Adipocyte (in vitro differentiated cells): ENCODE measurements around the gene OR52I2.

Experiments used
- DNase-seq: peaks from one replicate; pipeline ENCODE4 v3.0.0-alpha.2; 2015; ENCODE audit warnings: low read depth
- H3K27me3 ChIP-seq: replicated peaks from 2 replicates; pipeline ENCODE4 v1.7.0; 2013; ENCODE audit warnings: mild to moderate bottlenecking, low read length, moderate library complexity; ENCODE audit not compliant: control insufficient read depth, insufficient read depth
- H3K36me3 ChIP-seq: 2 replicates; pipeline ENCODE4 v1.7.0; 2013; ENCODE audit warnings: low read length, mild to moderate bottlenecking, moderate library complexity; ENCODE audit not compliant: control insufficient read depth, insufficient read depth, severe bottlenecking
- H3K4me1 ChIP-seq: 2 replicates; pipeline ENCODE4 v1.7.0; 2013; ENCODE audit warnings: mild to moderate bottlenecking, low read length, moderate library complexity; ENCODE audit not compliant: control insufficient read depth, insufficient read depth
- H3K4me3 ChIP-seq: 2 replicates; pipeline ENCODE4 v1.7.0; 2013; ENCODE audit warnings: mild to moderate bottlenecking, low read length, moderate library complexity
- H3K9ac ChIP-seq: 2 replicates; pipeline ENCODE4 v1.7.0; 2013; ENCODE audit warnings: mild to moderate bottlenecking, low read length, moderate library complexity
- H3K9me3 ChIP-seq: 2 replicates; pipeline ENCODE4 v1.7.0; 2013; ENCODE audit warnings: mild to moderate bottlenecking, low read length, moderate library complexity; ENCODE audit not compliant: control insufficient read depth

OR52I2 gene

GRCh38 chr11:4581443-4581842, at the start of gene OR52I2:
Gene OR52I2 (plus strand): TSS chr11:4581743.
- Histone ChIP-seq H3K27me3 (peaks cover 24% of the 10 kb centered on the region), H3K4me3 (no peak within 1 kb of the TSS), H3K9me3 (no peaks in the 10 kb centered on the region), H3K36me3 (no peaks in the 10 kb centered on the region), H3K4me1 (no peaks in the 10 kb centered on the region), H3K9ac (no peak within 1 kb of the TSS)
- no peak for DNase-seq

GRCh38 chr11:4539603-4540219, 41.8 kb upstream of the OR52I2 start:
- DNase-seq, result peak; percentile 61
- no peaks in the 10 kb centered on the region for H3K36me3 ChIP-seq
- peaks cover 28% of the 10 kb centered on the region for H3K27me3 ChIP-seq
- no peak overlapping the region for H3K4me3 ChIP-seq
- no peaks in the 10 kb centered on the region for H3K4me1 ChIP-seq
- no peak overlapping the region for H3K9ac ChIP-seq
- H3K9me3 ChIP-seq, result no peaks in the 10 kb centered on the region

GRCh38 chr11:4541071-4541470, 40.5 kb upstream of the OR52I2 start:
- Histone ChIP-seq H3K27me3 (peaks cover 28% of the 10 kb centered on the region), H3K9me3 (no peaks in the 10 kb centered on the region), H3K36me3 (no peaks in the 10 kb centered on the region), H3K4me1 (no peaks in the 10 kb centered on the region), H3K4me3 (no peak overlapping the region), H3K9ac (no peak overlapping the region)
- no peak for DNase-seq

- H3K9me3 ChIP-seq, result no peaks in the 10 kb centered on the region
- no peak overlapping the region for H3K9ac ChIP-seq
- H3K27me3 ChIP-seq, result peaks cover 27% of the 10 kb centered on the region
- no peak for DNase-seq
- H3K36me3 ChIP-seq, result no peaks in the 10 kb centered on the region
- H3K4me3 ChIP-seq, result no peak overlapping the region
- peaks cover 9% of the 10 kb centered on the region for H3K4me1 ChIP-seq
Measured at GRCh38 chr11:4543561-4543960, 38.0 kb upstream of the OR52I2 start.

GRCh38 chr11:4544891-4545290, 36.7 kb upstream of the OR52I2 start, which contains the start of gene OR52M1:
Gene OR52M1 (plus strand): TSS chr11:4545191. CDS start chr11:4545191, 0 bp downstream.
- Histone ChIP-seq H3K9me3 (peaks cover under 1% of the 10 kb centered on the region), H3K9ac (no peak within 1 kb of the TSS), H3K4me3 (no peak within 1 kb of the TSS), H3K4me1 (peaks cover 9% of the 10 kb centered on the region), H3K27me3 (peaks cover 20% of the 10 kb centered on the region), H3K36me3 (no peaks in the 10 kb centered on the region)
- DNase-seq, result no peak

GRCh38 chr11:4546878-4547277, 34.7 kb upstream of the OR52I2 start:
- Histone ChIP-seq H3K27me3 (peaks cover 7% of the 10 kb centered on the region), H3K4me1 (peaks cover 9% of the 10 kb centered on the region), H3K9me3 (peaks cover 7% of the 10 kb centered on the region), H3K9ac (no peak overlapping the region), H3K4me3 (no peak overlapping the region), H3K36me3 (no peaks in the 10 kb centered on the region)
- DNase-seq, result no peak

- Histone ChIP-seq H3K4me1 (peaks cover 9% of the 10 kb centered on the region), H3K36me3 (no peaks in the 10 kb centered on the region), H3K4me3 (no peak overlapping the region), H3K9ac (no peak overlapping the region), H3K9me3 (peaks cover 7% of the 10 kb centered on the region), H3K27me3 (peaks cover 4% of the 10 kb centered on the region)
- DNase-seq, result no peak
Measured at GRCh38 chr11:4547416-4547815, 34.1 kb upstream of the OR52I2 start.

- Histone ChIP-seq H3K9me3 (peaks cover 7% of the 10 kb centered on the region), H3K4me3 (no peak overlapping the region), H3K36me3 (no peaks in the 10 kb centered on the region), H3K9ac (no peak overlapping the region), H3K4me1 (peaks cover 9% of the 10 kb centered on the region), H3K27me3 (no peaks in the 10 kb centered on the region)
- DNase-seq, result peak; percentile 16
Measured at GRCh38 chr11:4551346-4551979, 30.1 kb upstream of the OR52I2 start.

- no peaks in the 10 kb centered on the region for H3K4me1 ChIP-seq
Measured at GRCh38 chr11:4559527-4560440, 21.8 kb upstream of the OR52I2 start.

GRCh38 chr11:4560467-4560866, 21.1 kb upstream of the OR52I2 start:
- no peaks in the 10 kb centered on the region for H3K36me3 ChIP-seq
- peaks cover 4% of the 10 kb centered on the region for H3K27me3 ChIP-seq
- DNase-seq, result no peak
- H3K4me3 ChIP-seq, result no peak overlapping the region
- H3K4me1 ChIP-seq, result peaks cover 3% of the 10 kb centered on the region
- H3K9me3 ChIP-seq, result peaks cover 16% of the 10 kb centered on the region
- H3K9ac ChIP-seq, result no peak overlapping the region

More at GRCh38 chr11:4559527-4560440, 21.8 kb upstream of the OR52I2 start:
- Histone ChIP-seq H3K9me3 (peaks cover 16% of the 10 kb centered on the region), H3K27me3 (peaks cover 4% of the 10 kb centered on the region), H3K9ac (no peak overlapping the region), H3K36me3 (no peaks in the 10 kb centered on the region), H3K4me3 (no peak overlapping the region)
- DNase-seq, result no peak

GRCh38 chr11:4565371-4565770, 16.2 kb upstream of the OR52I2 start:
- H3K27me3 ChIP-seq, result no peaks in the 10 kb centered on the region
- H3K4me1 ChIP-seq, result peaks cover 14% of the 10 kb centered on the region
- H3K4me3 ChIP-seq, result no peak overlapping the region
- peaks cover 16% of the 10 kb centered on the region for H3K9me3 ChIP-seq
- DNase-seq, result no peak
- no peaks in the 10 kb centered on the region for H3K36me3 ChIP-seq
- peak overlapping the region; percentile 47 for H3K9ac ChIP-seq
